Mononuclear cell (primary cell): Measurements from ENCODE around the gene WNT7A. TPM values are rescaled to one million over a fixed set of nuclear protein-coding genes. Genes with fewer than 3 reads are reported as not detected.

Experiments
- H3K27me3 ChIP-seq: 2 replicates; pipeline ENCODE4 v1.6.0; 2011; ENCODE audit warnings: low read length, control low read depth; ENCODE audit not compliant: insufficient read depth
- H3K4me1 ChIP-seq: 2 replicates; pipeline ENCODE4 v1.5.1; 2011; ENCODE audit warnings: mild to moderate bottlenecking, low read length, control low read depth; ENCODE audit not compliant: insufficient read depth
- H3K4me3 ChIP-seq: 2 replicates; pipeline ENCODE4 v1.5.1; 2011; ENCODE audit warnings: mild to moderate bottlenecking, low read length, moderate library complexity
- H3K9me3 ChIP-seq: 2 replicates; pipeline ENCODE4 v1.5.1; 2011; ENCODE audit warnings: low read depth, mild to moderate bottlenecking, control low read depth, low read length
- total RNA-seq: library from RNA; depleted of rRNA; stranded (reverse); fragments of >200 nt; gene quantifications from one replicate; pipeline ENCODE4 v1.2.3, GENCODE V29; 2012

Gene WNT7A
- total RNA-seq, 1 donor = 4.8 TPM

DNA sequence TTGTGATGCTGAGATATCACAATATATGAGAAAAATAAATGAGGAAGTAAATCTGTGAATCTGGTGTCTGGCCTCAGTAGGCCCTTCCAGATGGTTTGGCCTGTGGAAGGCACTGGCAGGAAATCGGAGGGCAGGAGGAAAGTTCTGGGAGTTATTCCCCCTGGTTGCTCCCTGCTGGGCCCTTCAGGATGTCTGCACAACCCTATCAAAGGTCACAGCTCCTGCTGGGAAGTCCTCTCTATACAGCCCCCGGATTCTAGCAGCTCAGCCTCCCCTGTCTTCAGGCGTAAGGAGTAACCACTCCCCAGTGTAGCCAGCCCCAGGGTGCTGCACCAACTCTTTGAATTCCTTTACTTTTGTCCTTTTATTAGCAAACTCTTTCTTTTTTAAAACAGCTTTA, 56.2 kb downstream of the WNT7A start:
- Histone ChIP-seq H3K4me3 (no peak overlapping the region), H3K4me1 (no peaks in the 10 kb centered on the region), H3K27me3 (no peaks in the 10 kb centered on the region), H3K9me3 (no peaks in the 10 kb centered on the region)

DNA sequence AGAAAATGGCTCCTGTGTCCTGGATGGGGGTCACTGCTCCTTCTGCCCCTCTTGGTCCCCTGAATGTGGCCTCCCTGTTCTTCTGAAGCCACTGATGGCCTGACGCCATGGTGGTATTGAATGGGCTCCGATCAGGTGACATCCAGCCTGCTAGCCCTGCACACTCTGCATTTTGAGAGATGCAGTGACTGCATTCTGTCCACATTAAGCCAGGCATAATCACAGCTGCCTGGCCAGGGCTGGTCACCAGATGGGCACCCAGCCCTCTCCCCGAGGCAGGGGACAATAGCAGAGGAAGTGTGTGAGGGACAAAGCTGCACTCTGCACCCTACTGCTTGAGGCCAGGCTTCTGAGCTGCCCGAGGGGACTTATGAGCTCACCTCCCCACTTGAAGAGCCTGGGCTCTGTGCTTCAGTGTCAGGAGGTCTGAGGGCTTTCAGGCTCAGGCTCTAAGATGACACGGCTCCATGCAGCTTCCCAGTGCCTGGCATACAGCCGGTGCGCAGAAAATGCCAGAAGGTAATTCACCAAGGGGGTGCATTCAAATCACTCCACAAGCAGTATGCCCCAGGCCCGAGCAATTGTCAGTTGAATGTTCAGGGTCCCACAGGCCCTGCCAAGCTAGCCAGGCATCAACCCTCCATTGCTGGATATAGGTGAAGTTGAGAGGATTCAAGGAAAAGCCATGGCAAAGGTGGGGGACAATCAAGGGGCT, 56.8 kb downstream of the WNT7A start:
- Histone ChIP-seq H3K4me1 (no peaks in the 10 kb centered on the region), H3K27me3 (no peaks in the 10 kb centered on the region)

DNA sequence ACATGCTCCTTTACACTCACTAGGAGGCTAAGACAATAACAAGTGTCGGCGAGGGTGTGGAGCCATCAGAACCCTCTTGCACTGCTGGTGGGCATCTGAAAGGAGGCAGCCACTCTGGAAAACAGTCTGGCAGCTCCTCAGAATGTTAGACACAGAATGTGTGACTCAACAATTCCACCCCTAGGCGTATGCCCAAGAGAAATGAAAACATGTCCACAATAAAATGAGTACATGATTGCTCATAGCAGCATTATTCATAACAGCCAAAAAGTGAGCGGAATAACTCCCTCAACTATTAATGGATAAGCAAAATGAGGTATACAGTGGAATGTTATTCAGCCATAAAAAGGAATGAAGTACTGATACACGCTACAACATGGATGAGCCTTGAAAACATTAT, 57.8 kb downstream of the WNT7A start:
- Histone ChIP-seq H3K9me3 (no peaks in the 10 kb centered on the region), H3K4me1 (no peaks in the 10 kb centered on the region), H3K27me3 (no peaks in the 10 kb centered on the region), H3K4me3 (no peak overlapping the region)

More for the DNA sequence above, 56.8 kb downstream of the WNT7A start:
- no peak overlapping the region for H3K4me3 ChIP-seq
- no peaks in the 10 kb centered on the region for H3K9me3 ChIP-seq

DNA sequence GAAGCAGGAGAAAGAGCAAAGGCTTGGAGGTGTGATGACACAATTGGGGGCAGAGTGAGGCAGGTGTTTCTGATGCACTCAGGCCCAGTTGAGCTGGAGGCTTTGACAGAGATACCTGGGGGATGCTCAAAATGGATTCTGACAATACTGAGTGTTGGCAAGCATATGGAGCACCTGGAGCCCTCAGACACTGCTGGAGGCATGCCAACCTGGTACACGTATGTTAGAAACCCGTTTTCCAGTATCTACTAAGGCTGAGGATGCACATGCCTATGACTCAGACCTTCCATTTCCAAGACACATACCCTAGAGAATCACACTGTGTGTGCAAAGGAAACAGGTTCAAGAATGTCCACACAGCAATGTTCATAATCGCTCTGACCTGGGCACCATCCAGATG, 58.7 kb downstream of the WNT7A start:
- H3K4me1 ChIP-seq = no peaks in the 10 kb centered on the region
- no peaks in the 10 kb centered on the region for H3K9me3 ChIP-seq
- H3K27me3 ChIP-seq = no peaks in the 10 kb centered on the region
- no peak overlapping the region for H3K4me3 ChIP-seq

DNA sequence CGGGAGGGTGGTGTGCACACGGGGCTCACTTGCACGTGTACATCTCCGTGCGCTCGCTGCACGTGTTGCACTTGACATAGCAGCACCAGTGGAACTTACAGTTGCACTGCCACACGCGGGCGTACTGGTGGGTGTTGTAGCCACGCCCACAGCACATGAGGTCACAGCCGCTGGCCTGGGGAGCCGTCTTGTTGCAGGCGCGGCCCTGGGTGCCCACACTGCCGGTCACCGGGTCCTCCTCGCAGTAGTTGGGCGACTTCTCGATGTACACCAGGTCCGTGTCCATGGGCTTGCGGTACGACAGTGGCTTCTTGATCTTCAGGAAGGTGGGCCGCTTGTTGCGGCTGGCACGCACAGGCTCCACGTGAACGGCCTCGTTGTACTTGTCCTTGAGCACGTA, 61.0 kb downstream of the WNT7A start:
- H3K4me3 ChIP-seq = no peak overlapping the region
- no peaks in the 10 kb centered on the region for H3K27me3 ChIP-seq
- peaks cover 17% of the 10 kb centered on the region for H3K9me3 ChIP-seq
- H3K4me1 ChIP-seq = no peaks in the 10 kb centered on the region

DNA sequence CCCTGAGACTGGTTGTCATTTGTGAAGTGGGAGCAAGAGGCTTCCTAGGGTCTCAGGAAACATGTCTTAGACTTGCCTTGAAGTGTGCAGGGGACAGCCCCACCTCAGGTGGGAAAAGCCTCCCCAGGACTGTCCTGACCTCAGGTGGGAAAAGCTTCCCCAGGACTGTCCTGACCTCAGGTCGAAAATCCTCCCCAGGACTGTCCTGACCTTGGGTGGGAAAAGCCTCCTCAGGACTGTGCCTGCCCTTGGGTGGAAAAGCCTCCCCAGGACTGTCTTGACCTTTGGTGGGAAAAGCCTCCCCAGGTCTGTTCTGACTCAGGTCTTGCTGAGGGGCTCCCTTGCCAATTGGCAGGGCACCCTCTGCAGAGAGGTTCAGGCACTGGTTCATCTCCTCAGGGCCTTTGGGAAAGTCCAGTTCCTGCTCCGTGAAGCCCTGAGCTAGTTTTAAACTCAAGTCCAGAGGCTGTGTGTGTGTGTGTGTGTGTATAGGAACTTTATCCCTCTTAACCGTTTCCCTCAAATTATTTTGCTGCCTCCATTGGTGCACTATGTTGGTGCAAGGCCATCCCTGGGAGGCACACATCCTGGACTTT, 64.7 kb downstream of the WNT7A start:
- Histone ChIP-seq H3K9me3 (peaks cover 17% of the 10 kb centered on the region), H3K27me3 (no peaks in the 10 kb centered on the region), H3K4me3 (no peak overlapping the region), H3K4me1 (no peaks in the 10 kb centered on the region)

DNA sequence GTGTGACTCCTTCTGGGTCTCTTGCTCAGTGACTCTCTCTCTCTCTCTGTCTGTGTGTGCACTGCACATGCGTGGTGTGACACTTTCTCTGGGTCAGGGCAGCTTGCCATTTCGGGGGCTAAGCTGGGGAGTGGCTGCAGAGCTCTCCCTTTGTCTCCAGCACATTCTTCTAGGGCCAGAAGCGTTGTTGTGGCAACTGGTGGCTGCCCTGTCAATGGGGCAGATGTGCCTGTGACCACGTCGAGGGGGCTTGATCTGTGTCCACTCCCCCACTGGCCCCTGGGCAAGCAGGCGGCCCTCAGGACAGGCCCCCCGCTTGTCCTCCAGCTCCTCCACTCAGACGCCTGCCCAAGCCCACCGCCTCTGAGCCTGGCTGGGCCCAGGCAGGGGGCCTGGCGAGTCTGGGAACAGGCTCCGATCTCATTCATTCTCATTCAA, 67.8 kb downstream of the WNT7A start:
- Histone ChIP-seq H3K4me1 (no peaks in the 10 kb centered on the region), H3K27me3 (no peaks in the 10 kb centered on the region), H3K9me3 (peaks cover 17% of the 10 kb centered on the region), H3K4me3 (no peak overlapping the region)

DNA sequence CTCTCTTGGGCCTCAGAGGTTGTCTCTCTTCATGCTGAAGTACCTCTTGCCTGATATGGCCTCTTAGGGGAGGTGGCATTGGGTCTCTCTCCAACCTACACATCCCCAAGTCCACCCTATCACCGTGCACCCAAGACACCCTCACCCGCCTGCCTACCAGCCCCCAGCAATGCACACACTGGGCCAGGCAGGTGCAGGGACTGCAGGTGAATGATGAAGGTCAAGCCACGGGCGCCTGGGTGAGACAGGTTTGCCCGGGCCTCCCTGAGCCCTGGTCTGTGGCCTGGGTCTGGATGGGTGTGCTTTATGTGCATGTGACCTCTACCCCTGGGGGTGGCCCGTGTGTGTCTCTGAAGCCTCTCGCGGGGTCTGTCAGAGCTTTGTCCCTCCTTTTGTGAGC, 68.3 kb downstream of the WNT7A start:
- Histone ChIP-seq H3K27me3 (no peaks in the 10 kb centered on the region), H3K4me3 (no peak overlapping the region), H3K9me3 (peaks cover 17% of the 10 kb centered on the region), H3K4me1 (no peaks in the 10 kb centered on the region)

DNA sequence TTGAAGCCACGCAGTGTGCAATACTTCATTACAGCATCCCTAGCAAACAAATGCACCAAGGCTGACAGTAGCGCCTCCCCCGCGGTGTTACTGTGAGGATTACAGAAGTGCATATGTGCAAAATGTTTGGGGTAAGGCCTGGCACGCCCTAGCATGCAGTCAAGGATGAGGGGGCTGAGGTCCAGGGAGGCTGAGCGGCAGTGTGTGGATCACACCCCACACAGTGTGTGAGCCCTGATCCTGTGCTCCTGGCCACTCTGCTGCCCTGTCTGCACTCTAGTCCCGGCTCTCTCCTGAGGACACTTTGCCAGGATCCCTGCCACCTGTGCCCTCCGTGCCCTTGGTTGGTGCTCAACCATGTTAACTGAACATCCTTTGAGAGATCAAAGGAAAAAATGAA, 71.3 kb downstream of the WNT7A start:
- Histone ChIP-seq H3K9me3 (no peaks in the 10 kb centered on the region), H3K4me1 (no peaks in the 10 kb centered on the region), H3K27me3 (no peaks in the 10 kb centered on the region), H3K4me3 (no peak overlapping the region)

DNA sequence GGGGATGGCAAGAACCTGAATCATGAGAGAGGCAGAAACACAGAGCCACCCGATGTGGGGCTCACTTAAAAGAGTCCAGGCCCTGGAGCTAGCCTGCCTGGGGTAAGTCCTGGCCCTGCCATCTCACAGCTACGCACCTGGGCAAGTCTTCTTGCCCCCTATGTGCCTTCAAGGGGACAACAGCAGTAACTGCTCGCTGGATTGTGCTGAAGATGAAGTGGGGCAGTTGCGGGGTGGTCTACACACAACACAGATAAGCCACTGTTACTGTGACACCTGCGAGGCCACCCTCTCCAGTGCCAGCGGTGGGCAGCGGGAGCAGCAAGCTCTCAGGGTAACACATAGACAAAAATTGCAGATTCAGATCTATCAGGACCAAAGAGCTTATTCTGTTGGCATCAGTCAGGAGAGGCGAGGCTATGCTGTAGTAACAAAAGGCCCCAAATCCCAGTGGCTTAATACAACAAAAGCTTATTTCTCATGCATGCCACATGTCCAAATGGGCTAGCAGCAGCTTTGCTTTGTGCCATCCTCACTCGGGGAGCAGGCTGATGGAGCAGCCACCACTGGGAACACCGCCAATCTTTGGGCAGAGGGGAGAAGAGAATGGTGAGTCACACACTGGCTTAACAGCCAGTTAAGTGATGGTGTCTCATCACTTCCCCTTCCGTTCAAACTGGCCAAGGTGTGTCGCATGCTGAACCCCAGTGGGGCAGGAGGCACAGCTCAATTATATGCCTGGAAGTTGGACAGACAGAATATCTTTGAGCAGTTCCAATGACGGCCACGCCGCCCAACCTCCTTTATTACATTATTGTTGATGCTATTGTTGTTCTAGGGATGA, 78.3 kb downstream of the WNT7A start:
- no peak overlapping the region for H3K4me3 ChIP-seq
- no peaks in the 10 kb centered on the region for H3K4me1 ChIP-seq
- no peaks in the 10 kb centered on the region for H3K27me3 ChIP-seq
- H3K9me3 ChIP-seq = no peaks in the 10 kb centered on the region

DNA sequence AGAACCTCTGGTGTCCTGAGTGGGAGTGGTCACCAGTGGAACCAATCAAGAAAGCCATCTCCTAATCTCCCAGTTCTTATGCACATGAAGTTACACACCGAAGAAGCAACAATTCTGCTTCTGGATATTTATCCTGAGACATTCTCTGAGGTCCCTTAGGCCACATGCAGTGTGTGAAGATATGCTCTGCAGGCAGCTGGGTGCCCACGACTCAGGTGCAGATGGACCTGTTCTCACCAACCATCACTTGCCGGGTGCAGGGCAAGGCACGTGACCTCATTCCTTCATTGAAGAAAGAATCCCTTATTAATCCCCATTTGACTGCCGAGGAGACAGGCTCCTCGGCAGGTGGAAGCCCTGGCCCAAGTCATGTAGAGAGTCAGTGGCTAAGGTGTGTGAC, 79.8 kb downstream of the WNT7A start:
- H3K9me3 ChIP-seq = no peaks in the 10 kb centered on the region
- H3K4me3 ChIP-seq = no peak overlapping the region
- no peaks in the 10 kb centered on the region for H3K27me3 ChIP-seq
- H3K4me1 ChIP-seq = no peaks in the 10 kb centered on the region

DNA sequence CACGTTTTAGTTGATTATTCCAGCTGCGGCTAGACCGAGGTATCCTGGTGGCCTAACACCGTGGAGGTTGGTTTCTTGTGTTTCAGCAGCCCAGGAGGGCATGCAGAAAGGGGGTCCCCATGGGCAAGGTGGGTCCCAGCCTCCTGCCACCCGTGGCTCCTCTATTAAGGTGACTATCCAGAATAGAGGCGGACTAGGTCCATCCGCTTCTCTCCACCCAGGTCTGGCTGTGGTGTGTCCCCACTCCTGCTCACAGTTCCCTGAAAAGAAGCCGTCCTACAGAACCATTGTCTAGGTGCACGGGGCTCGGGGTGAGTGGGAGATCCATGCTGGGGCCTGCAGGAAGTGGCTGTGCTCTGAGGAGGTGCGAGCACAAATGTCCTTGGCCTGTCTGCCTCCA, 81.5 kb downstream of the WNT7A start:
- no peaks in the 10 kb centered on the region for H3K27me3 ChIP-seq
- no peak overlapping the region for H3K4me3 ChIP-seq
- no peaks in the 10 kb centered on the region for H3K4me1 ChIP-seq
- H3K9me3 ChIP-seq = no peaks in the 10 kb centered on the region

DNA sequence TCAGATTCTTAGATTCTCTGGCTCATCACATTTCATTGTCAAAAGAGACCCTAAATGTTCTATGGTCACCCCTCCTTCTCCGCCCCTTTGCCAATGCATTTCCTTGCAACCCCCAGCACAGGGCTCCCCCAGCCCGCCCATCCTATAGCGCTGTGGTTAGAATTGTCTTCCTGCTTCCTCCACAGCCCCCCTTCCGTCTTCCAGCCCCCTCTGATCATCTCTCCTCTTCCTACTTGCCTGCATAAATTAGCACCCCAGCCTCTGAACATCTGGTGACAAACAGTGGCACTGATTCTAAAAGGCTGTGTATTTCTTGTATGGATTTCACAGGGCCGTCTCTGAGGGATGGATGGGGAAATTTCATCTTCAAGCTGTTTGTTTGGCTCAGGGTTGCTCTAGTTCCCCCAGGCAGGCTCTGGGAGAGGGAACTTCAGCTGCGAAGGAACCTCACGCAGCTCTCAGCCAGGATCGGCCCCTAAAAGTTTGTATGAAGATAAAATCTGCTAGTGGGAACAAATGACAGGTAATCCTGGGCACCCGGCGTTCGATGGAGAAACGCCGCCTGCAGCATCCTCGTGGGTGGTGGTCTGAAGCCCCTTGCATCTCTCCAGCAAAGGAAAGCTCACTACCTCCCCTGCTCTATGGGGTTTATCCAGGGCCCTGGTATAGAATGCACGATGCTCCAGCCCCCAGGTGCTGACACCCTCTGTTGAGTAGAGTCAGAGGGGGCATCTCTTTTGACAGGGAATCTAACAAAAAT, 83.0 kb downstream of the WNT7A start:
- Histone ChIP-seq H3K4me1 (no peaks in the 10 kb centered on the region), H3K9me3 (no peaks in the 10 kb centered on the region), H3K4me3 (no peak overlapping the region), H3K27me3 (no peaks in the 10 kb centered on the region)

DNA sequence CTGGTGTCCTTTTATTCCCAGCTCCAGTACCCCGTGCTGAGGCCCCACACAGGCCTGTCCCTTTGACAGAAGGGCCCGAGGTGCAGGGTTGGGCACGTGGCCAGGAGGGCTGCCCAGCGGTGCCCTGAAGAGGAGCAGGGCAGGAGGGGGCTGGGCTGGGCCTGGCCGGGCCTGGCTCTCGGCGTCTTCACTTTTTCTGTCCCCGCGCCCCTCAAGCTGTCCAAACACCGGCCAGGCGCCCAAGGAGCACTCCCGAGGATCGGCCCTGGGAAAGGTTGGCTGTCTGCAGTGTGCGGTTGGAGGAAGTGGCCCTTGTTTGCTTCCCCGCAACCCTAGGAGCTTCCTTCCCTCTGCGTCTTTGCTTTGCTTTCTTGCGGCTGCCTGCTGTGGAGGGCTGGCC, 84.1 kb downstream of the WNT7A start:
- no peaks in the 10 kb centered on the region for H3K9me3 ChIP-seq

DNA sequence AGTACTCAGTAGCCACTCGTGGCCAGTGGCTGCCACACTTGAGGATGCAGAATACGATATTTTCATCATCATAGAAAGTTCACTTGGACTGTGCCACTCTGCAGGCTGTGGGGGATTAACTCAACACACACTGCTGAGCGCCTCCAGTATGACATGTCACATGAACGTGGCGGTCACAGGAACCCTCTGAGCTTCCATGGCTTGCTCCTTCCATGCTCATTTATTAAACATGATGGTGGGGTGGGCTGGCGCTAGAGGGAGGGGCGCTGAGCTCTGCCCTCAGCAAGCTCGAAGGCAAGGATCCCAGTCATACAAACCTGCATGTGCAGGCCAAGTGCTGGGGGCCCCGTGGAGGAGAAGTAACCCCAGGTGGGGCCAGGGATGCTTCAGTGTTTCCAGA, 85.5 kb downstream of the WNT7A start:
- no peaks in the 10 kb centered on the region for H3K4me1 ChIP-seq
- H3K9me3 ChIP-seq = no peaks in the 10 kb centered on the region
- no peaks in the 10 kb centered on the region for H3K27me3 ChIP-seq
- no peak overlapping the region for H3K4me3 ChIP-seq

More for the DNA sequence above, 84.1 kb downstream of the WNT7A start:
- H3K4me3 ChIP-seq = no peak overlapping the region
- H3K27me3 ChIP-seq = no peaks in the 10 kb centered on the region
- H3K4me1 ChIP-seq = no peaks in the 10 kb centered on the region
